Measurements from ENCODE around the gene LCE7A. TPM values are rescaled to one million over a fixed set of nuclear protein-coding genes. Genes with fewer than 3 reads are reported as not detected.

The LCE7A gene
- total RNA-seq, 1 experiment from 2014 or later: not detected

- no peak for TF ChIP-seq SMAD3 (CRISPR knock-in tag; IDR thresholded peaks at IDR 0.05; ENCODE audit: borderline replicate concordance)
- TF ChIP-seq MLX (CRISPR knock-in tag; IDR thresholded peaks at IDR 0.05): no peak
- no peak for TF ChIP-seq ZBTB43 (CRISPR knock-in tag; IDR thresholded peaks at IDR 0.05)
These were observed 4.6 kb downstream of the LCE7A start (continued) for GRCh38 chr1:152864443-152864842.

GRCh38 chr1:152866321-152866720 is 6.5 kb downstream of the LCE7A start:
- Mint-ChIP-seq H3K27me3 (ENCODE audit: low read depth) (peaks cover 4% of the 10 kb centered on the region), H3K4me3 (no peak overlapping the region), H3K4me1 (no peaks in the 10 kb centered on the region), H3K27ac (no peak overlapping the region), H3K36me3 (peaks cover 11% of the 10 kb centered on the region), H3K9me3 (peaks cover 23% of the 10 kb centered on the region)
- CTCF ChIA-PET: no interaction called here
- no peak for DNase-seq (ENCODE audit: low spot score)
- POLR2A ChIA-PET: no interaction called here
- TF ChIP-seq, protein P1, sequence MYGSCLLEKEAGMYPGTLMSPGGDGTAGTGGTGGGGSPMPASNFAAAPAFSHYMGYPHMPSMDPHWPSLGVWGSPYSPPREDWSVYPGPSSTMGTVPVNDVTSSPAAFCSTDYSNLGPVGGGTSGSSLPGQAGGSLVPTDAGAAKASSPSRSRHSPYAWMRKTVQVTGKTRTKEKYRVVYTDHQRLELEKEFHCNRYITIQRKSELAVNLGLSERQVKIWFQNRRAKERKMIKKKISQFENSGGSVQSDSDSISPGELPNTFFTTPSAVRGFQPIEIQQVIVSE (CRISPR knock-in tag; IDR thresholded peaks at IDR 0.05; ENCODE audit: borderline replicate concordance): no peak
- TF ChIP-seq ZNF219 (CRISPR knock-in tag; IDR thresholded peaks at IDR 0.05; ENCODE audit: borderline replicate concordance) (no peak), NR1H2 (CRISPR knock-in tag; IDR thresholded peaks at IDR 0.05) (no peak)
- TF ChIP-seq, protein P2, sequence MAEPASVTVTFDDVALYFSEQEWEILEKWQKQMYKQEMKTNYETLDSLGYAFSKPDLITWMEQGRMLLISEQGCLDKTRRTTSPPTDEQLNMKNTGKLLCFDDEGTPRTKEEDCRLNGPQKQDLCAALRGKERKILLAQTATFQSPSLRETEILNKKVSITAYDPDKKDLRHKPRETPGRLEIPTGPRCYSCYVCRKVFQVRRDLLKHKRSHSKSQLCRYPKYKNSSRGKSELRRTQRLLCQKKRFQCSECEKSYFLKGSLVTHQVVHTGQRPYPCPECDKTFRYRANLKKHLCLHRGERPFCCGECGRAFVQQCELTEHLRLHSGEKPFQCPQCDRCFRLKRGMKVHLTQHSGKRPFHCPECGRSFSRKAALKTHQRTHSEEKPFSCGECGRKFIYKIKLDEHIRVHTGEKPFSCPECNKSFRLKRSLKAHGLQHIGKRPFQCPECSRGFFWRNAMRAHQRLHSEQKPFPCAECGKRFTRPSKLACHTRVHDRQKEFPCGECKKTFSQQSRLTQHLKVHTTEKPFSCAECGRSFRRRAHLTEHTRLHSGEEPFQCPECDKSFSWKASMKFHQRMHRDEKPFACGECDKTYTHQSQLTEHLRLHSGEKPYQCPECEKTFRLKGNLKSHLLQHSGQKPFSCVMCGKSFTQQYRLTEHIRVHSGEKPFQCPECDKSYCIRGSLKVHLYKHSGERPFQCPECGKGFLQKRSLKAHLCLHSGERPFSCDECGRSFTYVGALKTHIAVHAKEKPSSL (CRISPR knock-in tag; conservative IDR thresholded peaks at IDR 0.05): no peak
- ATAC-seq: no peak

- ChIA-PET POLR2A (no interaction called here), CTCF (interaction anchor here (0.6 to 4.0 kb wide), 25 partner anchors 8 to 419 kb away, joined by 3 to 82 read pairs (median 4); partner anchors contain the start of genes IVL, LCE6A, SMCP and SPRR4)
- DNase-seq (ENCODE audit: low spot score) (peak; percentile 26), ATAC-seq (peak; percentile 74)
- no peaks in the 10 kb centered on the region for H3K9me3 Mint-ChIP-seq
- H3K36me3 Mint-ChIP-seq: no peaks in the 10 kb centered on the region
- H3K27ac Mint-ChIP-seq: no peak overlapping the region
- H3K4me1 Mint-ChIP-seq: no peaks in the 10 kb centered on the region
- no peaks in the 10 kb centered on the region; the same call in 1 of the 2 replicates for H3K27me3 Mint-ChIP-seq (ENCODE audit: low read depth)
- H3K4me3 Mint-ChIP-seq: no peak overlapping the region
- TF ChIP-seq RELA (CRISPR knock-in tag; IDR thresholded peaks at IDR 0.05; ENCODE audit: borderline replicate concordance) (no peak), EMX1 (CRISPR knock-in tag; IDR thresholded peaks at IDR 0.05) (no peak), ZSCAN18 (CRISPR knock-in tag; IDR thresholded peaks at IDR 0.05) (no peak), CBFB (CRISPR knock-in tag; IDR thresholded peaks at IDR 0.05; ENCODE audit: low read depth) (no peak), ZNF138 (CRISPR knock-in tag; conservative IDR thresholded peaks at IDR 0.05) (no peak), NR2C2 (CRISPR knock-in tag; IDR thresholded peaks at IDR 0.05) (no peak)
These were observed 10.1 kb downstream of the LCE7A start for GRCh38 chr1:152869808-152870419.

Measured in WTC11 (cell line).